Colon (tissue), 2 donors: ENCODE results near the gene TGDS.

Source experiments
- FAIRE-seq: peaks from 2 replicates; lab custom pipeline; 2012; peaks lifted over from hg19 to GRCh38; lab: Jason Lieb, UNC
- donor health status: control.
- donor health status: control.

TGDS gene

DNA sequence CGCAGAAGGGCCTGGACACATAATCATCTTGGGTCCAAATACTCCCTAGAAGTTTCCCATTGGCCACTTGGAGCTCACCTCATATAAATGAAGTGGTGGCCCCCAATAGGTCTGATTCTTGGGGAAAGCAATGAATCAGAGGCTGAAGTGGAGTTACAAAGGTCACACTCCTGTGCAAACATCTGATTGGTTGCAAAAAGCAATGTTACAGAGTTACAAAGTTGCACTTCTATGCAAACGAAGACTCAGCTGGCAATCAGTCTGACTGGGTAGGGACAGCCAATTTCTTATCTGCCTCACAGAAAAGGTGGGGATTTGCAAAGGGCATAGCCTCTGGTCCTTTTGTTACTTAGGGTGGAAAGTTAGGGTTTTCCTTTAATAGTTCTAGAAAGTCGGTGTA is 3.9 kb upstream of the TGDS start:
- FAIRE-seq = no peak

DNA sequence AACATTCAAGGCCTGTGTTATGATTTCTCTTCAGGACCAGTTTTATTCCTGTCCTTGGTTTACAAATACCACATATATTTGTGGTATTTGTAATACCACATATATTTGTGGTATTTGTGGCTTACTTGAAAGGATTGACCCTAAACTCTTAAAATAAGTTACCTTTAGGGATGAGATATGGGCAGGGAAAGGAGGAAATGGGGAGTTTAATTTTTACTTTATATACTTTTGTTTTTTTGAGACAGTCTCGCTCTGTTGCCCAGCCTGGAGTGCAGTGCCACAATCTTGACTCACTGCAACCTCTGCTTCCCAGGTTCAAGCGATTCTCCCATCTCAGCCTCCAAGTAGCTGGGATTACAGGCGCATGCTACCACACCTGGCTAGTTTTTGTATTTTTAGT is 2.3 kb upstream of the TGDS start:
- FAIRE-seq = no peak

DNA sequence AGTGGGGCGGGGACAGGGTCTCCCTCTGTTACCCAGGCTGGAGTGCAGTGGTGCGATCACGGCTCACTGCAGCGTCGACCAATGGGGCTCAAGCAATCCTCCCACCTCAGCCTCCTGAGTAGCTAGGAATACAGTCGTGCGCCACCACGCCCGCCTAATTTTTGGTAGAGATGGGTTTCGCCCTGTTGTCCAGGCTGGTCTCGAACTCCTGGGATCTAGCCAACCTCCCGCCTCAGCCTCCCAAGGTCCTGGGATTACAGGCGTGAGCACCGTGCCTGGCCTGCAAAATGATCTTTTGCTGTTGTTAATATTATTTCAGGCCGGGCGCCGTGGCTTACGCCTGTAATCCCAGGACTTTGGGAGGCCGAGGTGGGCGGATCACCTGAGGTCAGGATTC is 621 bp upstream of the TGDS start:
- no peak for FAIRE-seq

DNA sequence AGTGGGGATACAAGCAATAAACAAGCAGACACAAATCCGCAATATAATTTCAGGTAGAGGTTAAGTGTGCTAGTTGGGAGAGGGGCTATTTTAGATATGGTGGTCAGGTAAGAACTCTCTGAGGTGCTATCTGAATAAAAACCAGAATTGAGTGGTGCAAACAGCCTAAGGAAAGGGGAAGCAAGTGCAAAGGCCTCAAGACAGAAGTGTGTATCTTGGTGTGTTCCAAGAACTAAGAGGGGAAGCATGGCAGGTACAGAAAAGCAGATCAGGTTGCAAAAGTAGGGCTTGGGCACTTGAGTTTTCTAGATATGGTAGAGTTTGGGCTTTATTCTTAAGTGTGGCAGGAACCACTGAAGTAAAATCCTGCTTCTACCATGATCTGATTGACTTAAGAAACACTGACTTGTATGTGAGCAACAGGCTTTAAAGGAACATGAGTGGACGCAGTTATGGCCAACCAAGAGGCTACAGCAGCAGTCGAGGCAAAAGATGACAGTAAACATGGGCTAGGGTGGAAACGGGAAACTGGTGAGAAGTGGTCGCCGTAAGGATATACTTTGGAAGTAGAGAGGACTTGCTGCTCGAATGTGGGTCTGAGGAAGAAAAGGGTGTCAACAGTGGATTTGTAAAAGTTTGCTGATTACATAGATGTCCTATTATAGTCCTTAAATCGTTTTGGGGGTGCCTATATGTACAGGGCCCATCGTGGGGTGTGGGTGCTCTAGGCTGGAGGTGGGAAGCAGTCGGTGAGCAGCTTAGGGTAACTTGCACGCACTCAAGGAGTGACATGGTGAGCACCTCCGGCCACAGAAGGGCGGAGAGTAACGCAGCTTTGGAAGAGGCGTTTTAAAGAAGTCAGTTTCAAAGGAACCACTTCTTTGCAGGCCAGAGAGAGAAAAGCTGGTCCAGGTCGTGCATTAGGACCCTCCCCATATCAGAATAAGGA is 677 bp downstream of the TGDS start:
- FAIRE-seq = no peak

DNA sequence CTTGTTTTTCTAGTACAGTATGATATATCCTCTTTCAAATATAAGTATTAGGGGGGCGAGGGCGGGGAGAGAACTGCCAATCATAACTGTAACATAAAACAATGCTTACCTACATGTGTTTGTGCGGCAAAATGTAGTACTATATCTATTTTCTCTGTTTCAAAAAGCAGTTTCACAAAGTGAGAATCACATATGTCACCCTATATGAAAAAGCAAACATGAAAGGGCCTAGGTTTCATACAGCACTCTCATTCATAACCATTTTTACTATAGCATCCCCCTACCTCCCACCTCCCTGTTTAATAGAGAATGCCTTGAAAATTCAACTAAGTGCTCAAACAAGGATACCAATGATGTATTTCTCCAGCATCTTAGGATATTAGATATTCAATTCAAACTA is 5.2 kb downstream of the TGDS start:
- no peak for FAIRE-seq

DNA sequence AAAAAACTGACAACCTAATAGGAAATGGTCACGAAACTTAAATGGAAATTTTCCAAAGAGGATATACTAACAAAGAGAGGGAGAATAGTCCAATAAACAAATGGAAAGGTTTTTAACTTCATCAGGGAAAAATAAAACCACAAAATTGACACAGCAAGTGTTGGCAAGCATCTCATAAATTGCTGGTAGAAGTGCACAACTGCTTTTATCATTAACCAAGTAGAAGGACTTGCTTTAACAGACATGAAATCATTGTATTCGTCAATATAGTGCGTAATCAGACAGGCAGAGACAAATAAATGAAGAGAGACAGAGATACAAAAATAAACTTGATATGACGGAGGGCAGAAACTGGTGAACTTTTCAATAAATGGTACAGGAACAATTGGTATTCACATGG is 7.4 kb downstream of the TGDS start:
- FAIRE-seq = no peak

DNA sequence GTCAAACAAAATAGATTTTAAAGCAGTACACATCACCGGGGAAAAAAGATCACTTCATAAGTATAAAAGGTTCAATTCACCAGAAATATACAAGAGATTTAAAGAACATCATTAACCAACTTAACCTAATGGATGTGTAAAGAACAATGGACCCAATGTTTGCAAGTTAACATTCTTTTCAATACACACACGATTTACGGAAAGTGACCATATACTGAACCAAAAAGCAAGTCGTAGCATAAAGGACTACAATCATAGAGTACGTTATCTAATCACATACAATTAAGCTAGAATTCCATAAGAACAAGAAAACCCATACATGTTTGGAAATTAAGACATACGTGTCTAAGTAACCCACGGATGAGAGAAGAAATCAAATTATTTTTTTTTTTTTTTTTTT is 9.6 kb downstream of the TGDS start:
- FAIRE-seq = no peak

DNA sequence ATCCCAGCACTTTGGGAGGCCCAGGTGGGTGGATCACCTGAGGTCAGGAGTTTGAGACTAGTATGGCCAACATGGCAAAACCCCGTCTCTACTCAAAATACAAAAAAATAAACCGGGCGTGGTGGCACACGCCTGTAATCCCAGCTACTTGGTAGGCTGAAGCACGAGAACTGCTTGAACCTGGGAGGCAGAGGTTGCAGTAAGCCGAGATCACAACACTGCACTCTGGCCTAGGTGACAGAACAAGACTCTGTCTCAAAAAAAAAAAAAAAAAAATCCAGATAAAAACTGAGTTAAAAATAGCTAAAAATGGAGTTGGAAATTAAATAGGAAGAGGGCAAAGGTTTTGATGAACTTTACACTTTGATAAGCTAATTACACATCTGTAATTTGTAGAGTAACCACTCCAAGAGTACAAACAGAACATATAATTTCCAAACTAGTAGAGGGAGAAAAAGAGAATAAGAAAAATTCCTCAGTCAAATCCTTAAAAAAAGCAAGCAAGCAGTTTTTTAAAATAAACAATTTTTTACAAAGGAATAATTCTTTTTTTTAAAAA is 10.3 kb downstream of the TGDS start:
- FAIRE-seq = no peak

DNA sequence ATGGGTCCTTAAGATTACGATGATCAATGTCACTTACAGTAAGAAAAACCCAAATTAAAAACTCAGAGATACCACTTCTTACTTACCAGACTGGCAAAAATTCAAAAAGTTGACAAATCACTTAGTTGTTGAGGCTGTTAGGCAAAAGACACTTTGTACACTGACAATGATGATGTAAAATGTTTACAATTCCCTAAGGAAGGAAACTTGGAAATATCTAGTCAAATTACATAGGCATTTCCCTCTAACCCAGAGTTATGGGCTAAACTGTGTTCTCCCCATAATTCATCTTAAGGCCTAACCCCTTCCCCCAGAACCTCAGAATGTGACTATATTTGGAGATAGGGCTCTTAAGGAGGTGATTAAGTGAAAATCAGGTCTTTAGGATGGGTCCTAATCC is 12.0 kb downstream of the TGDS start:
- FAIRE-seq = no peak

DNA sequence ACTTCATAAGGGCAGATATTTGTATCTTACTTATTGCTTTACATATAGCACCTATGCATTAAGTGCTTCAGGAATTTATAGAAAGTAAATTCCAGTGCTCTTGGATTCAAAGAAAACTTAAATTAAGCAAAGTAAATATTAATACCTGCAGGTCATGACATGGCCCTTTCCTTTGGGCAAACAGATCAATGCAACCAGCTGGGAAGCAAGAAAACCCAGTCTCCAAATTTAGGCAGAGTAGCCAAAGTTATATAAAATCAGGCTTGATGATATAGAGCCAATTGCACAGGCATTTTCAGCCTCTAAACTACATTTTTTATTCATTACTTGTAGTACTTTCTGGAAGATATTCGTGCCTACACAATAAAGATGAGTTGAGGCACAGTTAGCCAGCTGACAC is 16.9 kb downstream of the TGDS start:
- FAIRE-seq = no peak

DNA sequence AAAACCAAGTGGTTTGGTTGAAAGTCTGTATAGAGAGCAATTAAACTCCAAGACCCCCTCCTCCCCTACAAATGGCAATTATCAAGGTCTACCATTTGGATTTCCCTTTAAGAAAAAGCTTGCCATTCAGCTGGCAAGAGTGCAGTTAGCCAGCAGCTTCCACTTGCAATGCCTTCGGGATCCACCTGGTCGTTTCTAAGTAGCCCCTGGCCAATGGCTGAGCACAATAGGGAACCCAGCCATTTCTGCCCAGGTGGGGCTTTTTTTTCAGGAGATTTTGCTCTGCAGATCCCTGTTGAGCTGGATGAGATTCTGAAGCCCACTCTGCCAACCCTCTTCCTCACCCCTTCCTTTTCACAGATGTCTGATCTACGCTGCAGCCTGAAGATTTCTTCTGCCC is 26.3 kb downstream of the TGDS start:
- FAIRE-seq = no peak

DNA sequence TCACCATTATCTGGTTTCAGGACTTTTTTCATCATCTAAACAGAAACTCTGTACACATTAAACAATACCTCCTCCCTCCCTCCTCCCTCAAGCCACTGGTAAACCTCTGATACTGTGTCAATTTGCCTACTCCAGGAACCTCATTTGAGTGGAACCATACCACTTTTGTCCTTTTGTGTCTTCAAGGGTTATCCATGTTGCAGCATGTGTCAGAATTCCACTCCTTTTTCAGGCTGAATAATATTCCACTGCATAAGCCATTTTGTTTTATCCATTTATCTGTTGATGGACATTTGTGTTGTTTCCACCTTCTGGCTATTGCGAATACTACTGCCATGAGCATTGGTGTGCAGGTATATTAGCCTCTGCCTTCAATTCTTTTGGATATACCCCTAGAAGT is 27.5 kb downstream of the TGDS start:
- no peak for FAIRE-seq

DNA sequence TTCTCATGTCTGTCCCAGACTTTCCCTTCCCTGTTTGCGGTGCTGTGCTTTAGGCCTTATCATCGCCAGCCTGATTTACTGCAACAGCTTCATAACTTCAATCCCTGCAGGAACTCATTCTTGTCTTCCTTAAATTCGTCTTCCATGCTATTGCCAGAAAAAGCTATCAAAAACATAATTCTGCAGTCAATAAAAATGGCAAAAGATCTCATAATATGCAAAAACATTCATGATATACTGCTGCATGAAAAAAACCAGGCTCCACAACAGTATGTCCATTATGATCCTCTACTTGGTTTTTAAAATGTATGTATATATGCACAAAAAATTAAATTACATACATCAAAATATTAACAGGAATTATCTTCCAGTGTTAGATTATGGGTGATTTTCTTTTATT is 28.4 kb downstream of the TGDS start:
- FAIRE-seq = no peak

DNA sequence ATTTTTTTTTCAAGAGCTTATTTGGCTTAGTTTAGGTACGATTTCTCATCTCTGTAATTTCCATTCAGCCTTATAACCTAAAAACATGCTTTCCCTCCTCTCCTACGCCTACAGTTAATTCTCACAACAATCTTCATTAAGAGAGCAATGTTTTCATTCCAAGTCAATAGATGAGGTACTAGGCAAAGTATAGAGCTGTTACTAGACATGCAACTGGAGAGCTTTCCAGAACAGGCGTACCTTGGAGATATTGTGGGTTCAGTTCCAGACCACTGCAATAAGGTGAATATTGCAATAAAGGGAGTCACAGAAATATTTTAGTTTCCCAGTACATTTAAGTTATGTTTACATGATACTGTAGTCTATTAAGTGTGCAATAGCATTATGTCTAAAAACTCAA is 34.8 kb downstream of the TGDS start:
- no peak for FAIRE-seq

DNA sequence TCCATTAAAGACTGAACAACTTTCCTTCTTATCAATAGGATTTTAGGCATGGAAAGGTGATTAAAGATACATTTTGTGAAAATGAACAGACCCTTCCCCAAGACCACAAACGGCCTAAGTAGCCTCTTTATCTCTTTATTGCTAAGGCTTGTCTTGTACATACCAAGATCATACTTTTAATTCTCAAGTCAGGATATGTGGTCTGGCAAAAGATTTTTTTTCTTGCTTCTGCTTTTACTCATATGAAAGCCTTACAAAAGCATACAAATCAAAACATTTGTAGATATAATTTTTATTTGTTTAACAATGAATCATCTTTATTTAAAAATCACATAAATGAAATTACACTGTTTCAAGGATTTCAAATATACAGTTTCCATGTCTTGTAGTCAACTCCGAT is 35.8 kb downstream of the TGDS start:
- no peak for FAIRE-seq

DNA sequence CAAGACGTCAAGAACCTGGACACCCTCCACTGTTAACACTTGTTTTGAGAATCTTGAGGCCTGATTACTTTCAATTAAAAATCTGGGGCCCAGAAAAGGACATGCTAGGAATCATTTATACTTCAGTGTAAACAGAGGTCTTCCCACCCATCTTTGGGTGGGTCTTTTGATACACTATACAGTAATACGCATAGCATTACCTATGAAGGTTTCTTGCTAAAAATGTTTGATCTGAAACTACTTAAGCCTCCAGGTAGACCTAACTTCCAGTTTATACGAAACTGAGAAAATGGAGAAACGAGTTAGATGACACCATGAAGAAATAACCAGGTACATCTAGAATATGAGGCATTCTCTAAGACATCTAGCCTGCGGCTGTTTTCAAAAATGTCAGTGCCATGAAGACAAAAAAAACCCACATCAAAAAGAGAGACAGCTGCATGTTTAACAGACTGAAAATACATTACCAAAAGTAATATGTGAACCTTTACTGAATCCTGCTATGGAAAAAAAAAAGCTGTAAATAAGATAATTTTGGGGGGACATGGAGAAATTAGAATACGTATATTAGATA is 36.6 kb downstream of the TGDS start:
- FAIRE-seq = no peak

DNA sequence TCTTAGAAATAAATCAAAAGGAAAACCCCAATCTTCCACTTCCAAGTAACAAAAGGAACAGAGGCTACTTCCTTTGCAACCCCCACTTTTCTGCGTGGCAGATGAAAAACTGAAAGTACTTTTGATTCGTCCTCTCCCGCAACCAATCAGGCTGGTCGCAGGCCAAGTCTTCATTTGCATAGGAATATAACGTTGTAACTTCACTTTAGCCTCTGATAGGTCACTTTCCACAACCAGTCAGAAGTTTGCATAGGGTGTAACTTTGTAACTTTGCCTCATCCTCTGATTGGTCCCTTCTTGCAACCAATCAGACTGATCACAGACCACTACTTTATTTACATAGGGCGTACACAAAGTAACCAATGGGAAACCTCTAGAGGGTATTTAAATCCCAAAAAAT is 37.2 kb downstream of the TGDS start:
- FAIRE-seq = no peak

DNA sequence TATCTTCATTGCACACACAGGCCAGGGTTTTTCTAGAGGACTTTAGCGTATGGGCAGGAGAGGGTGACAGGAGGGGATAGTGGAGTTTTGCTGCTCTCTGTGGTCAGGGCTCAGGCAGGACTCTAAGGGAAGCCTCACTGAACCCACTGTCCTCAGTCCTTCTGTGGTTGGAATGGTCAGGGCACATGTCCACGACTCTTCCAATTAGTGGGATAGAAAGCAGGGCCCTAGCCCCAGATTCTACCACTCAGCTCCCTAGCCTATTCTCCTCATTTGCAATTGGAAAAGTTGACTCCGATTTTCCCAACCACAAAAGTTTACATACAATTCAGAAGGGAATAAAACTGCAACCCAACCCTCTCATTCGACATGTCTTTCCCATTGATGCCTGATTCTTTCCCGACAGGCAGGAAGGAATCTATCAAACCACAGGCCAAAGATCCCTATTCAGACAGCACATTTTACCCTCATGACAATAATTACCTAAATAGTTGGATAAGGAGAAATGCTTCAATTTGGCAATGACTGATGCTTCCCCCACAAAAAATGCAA is 38.2 kb downstream of the TGDS start:
- no peak for FAIRE-seq

DNA sequence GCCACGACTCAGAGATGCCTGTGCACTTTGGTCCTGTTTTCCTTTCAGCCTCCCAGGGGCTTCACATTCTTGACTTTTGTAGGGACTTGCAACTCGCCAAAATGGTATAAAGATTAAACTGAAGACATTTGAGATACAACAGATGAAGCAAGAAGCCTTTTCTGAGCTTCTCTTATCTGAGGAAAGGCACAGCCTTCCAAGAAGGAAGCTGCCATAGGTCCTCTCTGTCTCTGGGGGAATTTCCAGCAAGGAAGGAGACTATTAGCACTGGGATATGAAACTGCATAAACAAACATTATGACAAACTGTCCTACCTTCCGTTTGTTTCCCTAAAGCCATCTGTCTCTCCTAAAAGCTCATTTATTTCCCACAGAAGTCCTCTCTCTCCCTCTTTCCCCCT is 39.3 kb downstream of the TGDS start:
- no peak for FAIRE-seq

DNA sequence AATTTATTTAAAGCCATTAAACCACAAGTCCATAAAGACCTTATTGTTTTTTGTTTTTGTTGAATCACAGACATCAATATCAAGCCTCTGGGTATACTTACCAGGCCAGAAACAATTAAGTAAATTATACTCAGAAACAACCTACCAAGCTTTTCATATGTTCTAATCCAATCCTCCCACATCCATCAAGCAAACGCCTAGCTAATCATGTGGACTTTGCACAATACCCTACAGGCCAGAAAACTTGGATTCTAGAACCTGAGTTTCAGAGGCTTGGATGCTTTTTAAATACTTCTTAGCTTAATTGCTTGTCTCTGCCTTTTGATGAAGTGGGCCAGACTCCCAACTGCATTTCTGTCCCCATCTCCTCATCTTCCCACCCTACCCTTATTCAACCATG is 39.9 kb downstream of the TGDS start:
- FAIRE-seq = no peak

DNA sequence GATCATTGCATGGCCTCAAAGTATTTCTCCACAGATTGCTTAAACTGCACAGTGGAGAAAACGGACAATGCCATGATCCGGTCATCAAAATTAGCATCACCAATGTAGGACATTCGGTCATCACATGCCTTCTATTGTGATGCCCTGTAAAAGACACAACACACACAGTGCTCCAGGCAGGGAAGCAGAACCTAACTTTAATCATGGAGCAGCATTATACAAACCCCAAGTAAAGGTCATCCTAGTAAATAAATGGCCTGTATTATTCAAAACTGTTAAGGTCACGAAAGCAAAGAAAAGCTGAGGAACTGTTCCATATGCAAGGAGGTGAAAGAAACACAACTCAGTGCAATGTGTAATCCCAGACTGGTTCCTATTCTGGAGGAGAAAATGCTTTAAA is 42.2 kb downstream of the TGDS start:
- FAIRE-seq = no peak

DNA sequence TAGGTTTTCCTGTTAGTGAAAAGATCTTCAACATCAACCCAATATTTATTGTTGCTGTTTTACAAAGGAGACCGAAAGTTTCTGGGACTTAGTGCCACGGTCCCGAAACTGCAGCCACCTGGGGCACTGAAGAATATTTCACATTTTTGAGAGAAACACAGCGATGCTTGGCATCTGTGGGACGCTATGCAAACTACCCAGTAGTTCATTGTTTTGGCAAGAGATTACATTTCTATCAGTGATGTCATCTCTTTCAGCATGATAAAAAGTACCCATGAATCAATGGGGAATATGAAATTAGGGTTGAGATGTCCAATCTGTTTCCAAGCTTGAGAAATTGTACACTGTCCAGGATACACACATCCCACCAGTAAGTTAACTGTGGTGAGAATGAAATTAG is 43.9 kb downstream of the TGDS start:
- no peak for FAIRE-seq

DNA sequence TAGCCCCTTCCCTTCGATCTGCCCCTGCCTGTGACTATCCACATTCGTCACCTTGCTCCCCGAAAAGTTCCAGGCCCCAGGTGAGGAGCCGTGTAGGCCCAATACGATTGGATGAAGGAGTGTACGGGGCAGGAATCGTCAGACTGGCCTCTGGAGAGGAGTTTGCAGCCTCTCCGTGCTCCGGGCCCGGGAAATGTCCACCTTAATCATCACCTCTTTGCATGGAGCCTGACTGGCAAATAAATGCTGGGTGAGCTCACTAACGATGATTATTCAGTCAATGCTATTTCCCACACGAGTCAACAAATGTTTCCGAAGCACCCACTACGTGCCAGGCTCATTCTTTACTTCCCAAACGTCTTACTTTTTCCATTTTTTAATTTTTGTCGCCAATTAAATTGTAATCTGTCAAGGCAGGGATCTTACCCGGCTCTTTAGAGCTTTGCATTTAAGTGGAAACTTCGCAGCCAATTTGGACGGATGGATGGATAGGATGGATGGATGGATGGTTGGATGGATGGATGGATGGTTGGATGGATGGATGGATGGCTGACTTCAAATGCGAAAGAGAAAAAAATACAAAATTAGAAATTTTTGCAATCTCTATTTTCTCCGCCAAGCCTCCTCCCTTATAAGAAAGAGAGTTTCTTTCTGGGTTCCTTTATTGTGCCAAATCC is 45.8 kb downstream of the TGDS start:
- no peak for FAIRE-seq
